Measurements from ENCODE around the gene WWOX.
A peak's percentile ranks its signal among the peaks of the same experiment; 100 is the strongest.

Gene WWOX

DNA sequence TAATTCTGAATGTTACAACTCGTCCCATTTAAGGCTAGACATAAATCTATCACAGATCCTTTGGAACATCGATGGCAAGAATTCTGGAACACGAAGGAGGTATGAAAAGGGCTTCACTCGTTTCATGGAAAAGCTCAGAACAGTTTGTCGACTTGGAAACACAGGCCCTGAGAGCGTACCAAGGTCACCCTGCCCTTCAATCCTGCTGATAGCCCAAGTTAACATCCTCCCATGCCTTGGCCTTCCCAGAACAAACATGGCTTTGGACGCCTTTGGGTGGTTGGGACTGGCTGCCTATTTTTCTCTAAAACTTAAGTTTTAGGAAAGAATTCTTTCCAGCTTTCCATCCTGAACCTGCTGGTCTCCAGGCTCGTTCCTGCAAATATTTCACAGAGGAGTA lies 1105.0 kb downstream of the WWOX start:
- DNase-seq = no peak
- H3K27ac ChIP-seq (ENCODE audit: insufficient read depth, low read length, poor library complexity, severe bottlenecking) = no peak overlapping the region
- H3K4me3 ChIP-seq (ENCODE audit: insufficient read depth, low read depth, low read length, poor library complexity, severe bottlenecking) = no peak overlapping the region
- no peaks in the 10 kb centered on the region for H3K9me3 ChIP-seq (ENCODE audit: control insufficient read depth, low read length)
- H3K27me3 ChIP-seq (replicated peaks; ENCODE audit: control insufficient read depth, insufficient read depth, low read length, poor library complexity, severe bottlenecking) = no peaks in the 10 kb centered on the region
- no peaks in the 10 kb centered on the region for H3K36me3 ChIP-seq (ENCODE audit: control insufficient read depth, insufficient read depth, low read length)
- H3K4me1 ChIP-seq (ENCODE audit: control insufficient read depth, insufficient read depth, low read length, poor library complexity, severe bottlenecking) = no peaks in the 10 kb centered on the region

DNA sequence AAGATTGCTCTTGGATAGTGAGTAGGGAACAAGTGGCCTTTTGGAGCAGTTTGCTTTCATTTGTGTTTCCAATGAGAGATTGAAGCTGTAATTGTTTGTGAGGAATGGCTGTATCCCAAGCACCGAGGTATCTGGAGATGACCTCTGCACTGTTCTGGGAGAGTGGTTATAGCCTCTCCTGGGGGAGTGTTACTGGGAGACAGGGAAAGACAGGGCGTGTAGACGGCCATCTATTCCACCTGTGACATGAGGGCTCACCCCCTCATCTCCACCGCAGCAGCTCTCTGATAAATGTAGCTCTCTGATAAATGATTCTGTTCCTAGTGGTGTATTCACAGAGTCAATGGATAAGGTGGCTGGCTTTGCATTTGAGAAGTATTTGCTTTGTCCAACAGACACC lies 1107.4 kb downstream of the WWOX start:
- no peak for DNase-seq
- Histone ChIP-seq H3K9me3 (ENCODE audit: control insufficient read depth, low read length) (no peaks in the 10 kb centered on the region), H3K36me3 (ENCODE audit: control insufficient read depth, insufficient read depth, low read length) (no peaks in the 10 kb centered on the region), H3K27ac (ENCODE audit: insufficient read depth, low read length, poor library complexity, severe bottlenecking) (no peak overlapping the region), H3K4me3 (ENCODE audit: insufficient read depth, low read depth, low read length, poor library complexity, severe bottlenecking) (no peak overlapping the region), H3K27me3 (replicated peaks; ENCODE audit: control insufficient read depth, insufficient read depth, low read length, poor library complexity, severe bottlenecking) (no peaks in the 10 kb centered on the region), H3K4me1 (ENCODE audit: control insufficient read depth, insufficient read depth, low read length, poor library complexity, severe bottlenecking) (no peaks in the 10 kb centered on the region)

DNA sequence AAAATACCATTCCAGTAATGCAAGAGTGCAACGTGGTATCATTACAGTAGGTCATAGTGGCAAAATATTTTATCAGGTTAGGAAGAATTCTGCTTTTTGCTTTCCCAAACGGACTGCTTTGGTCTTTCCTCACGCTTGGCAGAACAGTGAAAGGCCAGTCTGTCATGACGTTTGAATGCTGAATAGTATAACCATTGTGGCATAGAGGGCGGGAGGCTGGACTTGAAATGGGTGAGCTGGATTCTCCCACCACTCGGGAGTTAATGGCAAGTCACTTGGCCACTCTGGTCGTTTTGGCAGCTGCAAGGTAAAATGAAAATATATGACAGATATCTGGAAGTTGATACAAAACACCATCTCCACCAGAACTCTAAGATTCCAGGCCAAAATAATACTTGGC lies 1109.9 kb downstream of the WWOX start:
- H3K36me3 ChIP-seq (ENCODE audit: control insufficient read depth, insufficient read depth, low read length) = no peaks in the 10 kb centered on the region
- H3K27me3 ChIP-seq (replicated peaks; ENCODE audit: control insufficient read depth, insufficient read depth, low read length, poor library complexity, severe bottlenecking) = no peaks in the 10 kb centered on the region
- H3K27ac ChIP-seq (ENCODE audit: insufficient read depth, low read length, poor library complexity, severe bottlenecking) = no peak overlapping the region
- no peaks in the 10 kb centered on the region for H3K9me3 ChIP-seq (ENCODE audit: control insufficient read depth, low read length)
- H3K4me3 ChIP-seq (ENCODE audit: insufficient read depth, low read depth, low read length, poor library complexity, severe bottlenecking) = no peak overlapping the region
- no peak for DNase-seq
- H3K4me1 ChIP-seq (ENCODE audit: control insufficient read depth, insufficient read depth, low read length, poor library complexity, severe bottlenecking) = no peaks in the 10 kb centered on the region

DNA sequence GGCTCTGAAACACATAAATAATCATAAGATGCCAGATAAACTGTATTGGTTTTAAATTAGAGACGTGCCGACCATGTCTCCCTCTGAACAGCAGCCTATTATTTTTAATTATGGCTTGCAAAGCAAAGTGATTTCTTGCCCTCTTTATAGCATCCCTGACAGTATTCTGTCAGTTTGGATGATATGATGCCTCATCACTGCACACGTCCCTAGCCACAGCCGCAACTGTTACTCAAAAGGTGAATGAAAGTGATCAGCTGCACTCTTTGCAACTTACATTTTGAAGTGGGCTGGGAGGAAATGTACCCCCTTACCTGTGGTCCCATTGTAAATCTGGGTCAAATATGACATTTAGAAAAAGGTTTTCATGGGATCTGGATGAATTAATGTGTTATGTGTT lies 1111.2 kb downstream of the WWOX start:
- no peaks in the 10 kb centered on the region for H3K9me3 ChIP-seq (ENCODE audit: control insufficient read depth, low read length)
- no peak overlapping the region for H3K27ac ChIP-seq (ENCODE audit: insufficient read depth, low read length, poor library complexity, severe bottlenecking)
- H3K36me3 ChIP-seq (ENCODE audit: control insufficient read depth, insufficient read depth, low read length) = no peaks in the 10 kb centered on the region
- no peaks in the 10 kb centered on the region for H3K4me1 ChIP-seq (ENCODE audit: control insufficient read depth, insufficient read depth, low read length, poor library complexity, severe bottlenecking)
- no peaks in the 10 kb centered on the region for H3K27me3 ChIP-seq (replicated peaks; ENCODE audit: control insufficient read depth, insufficient read depth, low read length, poor library complexity, severe bottlenecking)
- H3K4me3 ChIP-seq (ENCODE audit: insufficient read depth, low read depth, low read length, poor library complexity, severe bottlenecking) = no peak overlapping the region
- no peak for DNase-seq

DNA sequence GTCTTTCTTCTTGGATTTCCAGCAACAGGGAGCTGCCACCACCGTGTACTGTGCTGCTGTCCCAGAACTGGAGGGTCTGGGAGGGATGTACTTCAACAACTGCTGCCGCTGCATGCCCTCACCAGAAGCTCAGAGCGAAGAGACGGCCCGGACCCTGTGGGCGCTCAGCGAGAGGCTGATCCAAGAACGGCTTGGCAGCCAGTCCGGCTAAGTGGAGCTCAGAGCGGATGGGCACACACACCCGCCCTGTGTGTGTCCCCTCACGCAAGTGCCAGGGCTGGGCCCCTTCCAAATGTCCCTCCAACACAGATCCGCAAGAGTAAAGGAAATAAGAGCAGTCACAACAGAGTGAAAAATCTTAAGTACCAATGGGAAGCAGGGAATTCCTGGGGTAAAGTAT lies 1112.1 kb downstream of the WWOX start:
- DNase-seq = no peak
- Histone ChIP-seq H3K36me3 (ENCODE audit: control insufficient read depth, insufficient read depth, low read length) (no peaks in the 10 kb centered on the region), H3K27ac (ENCODE audit: insufficient read depth, low read length, poor library complexity, severe bottlenecking) (no peak overlapping the region), H3K27me3 (replicated peaks; ENCODE audit: control insufficient read depth, insufficient read depth, low read length, poor library complexity, severe bottlenecking) (no peaks in the 10 kb centered on the region), H3K9me3 (ENCODE audit: control insufficient read depth, low read length) (no peaks in the 10 kb centered on the region), H3K4me1 (ENCODE audit: control insufficient read depth, insufficient read depth, low read length, poor library complexity, severe bottlenecking) (no peaks in the 10 kb centered on the region), H3K4me3 (ENCODE audit: insufficient read depth, low read depth, low read length, poor library complexity, severe bottlenecking) (no peak overlapping the region)

DNA sequence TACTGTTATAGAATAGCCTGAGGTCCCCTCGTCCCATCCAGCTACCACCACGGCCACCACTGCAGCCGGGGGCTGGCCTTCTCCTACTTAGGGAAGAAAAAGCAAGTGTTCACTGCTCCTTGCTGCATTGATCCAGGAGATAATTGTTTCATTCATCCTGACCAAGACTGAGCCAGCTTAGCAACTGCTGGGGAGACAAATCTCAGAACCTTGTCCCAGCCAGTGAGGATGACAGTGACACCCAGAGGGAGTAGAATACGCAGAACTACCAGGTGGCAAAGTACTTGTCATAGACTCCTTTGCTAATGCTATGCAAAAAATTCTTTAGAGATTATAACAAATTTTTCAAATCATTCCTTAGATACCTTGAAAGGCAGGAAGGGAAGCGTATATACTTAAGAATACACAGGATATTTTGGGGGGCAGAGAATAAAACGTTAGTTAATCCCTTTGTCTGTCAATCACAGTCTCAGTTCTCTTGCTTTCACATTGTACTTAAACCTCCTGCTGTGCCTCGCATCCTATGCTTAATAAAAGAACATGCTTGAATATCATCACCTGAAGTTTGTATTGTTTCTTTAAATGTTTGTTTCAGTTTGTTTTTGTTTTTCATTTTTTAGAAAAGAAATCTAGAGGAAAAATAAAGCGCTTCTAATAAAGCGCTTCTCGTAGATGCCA lies 1112.8 kb downstream of the WWOX start:
- no peak for DNase-seq
- H3K27me3 ChIP-seq (replicated peaks; ENCODE audit: control insufficient read depth, insufficient read depth, low read length, poor library complexity, severe bottlenecking) = no peaks in the 10 kb centered on the region
- H3K4me1 ChIP-seq (ENCODE audit: control insufficient read depth, insufficient read depth, low read length, poor library complexity, severe bottlenecking) = peaks cover 6% of the 10 kb centered on the region
- no peaks in the 10 kb centered on the region for H3K9me3 ChIP-seq (ENCODE audit: control insufficient read depth, low read length)
- H3K36me3 ChIP-seq (ENCODE audit: control insufficient read depth, insufficient read depth, low read length) = no peaks in the 10 kb centered on the region
- H3K27ac ChIP-seq (ENCODE audit: insufficient read depth, low read length, poor library complexity, severe bottlenecking) = no peak overlapping the region
- H3K4me3 ChIP-seq (ENCODE audit: insufficient read depth, low read depth, low read length, poor library complexity, severe bottlenecking) = no peak overlapping the region

DNA sequence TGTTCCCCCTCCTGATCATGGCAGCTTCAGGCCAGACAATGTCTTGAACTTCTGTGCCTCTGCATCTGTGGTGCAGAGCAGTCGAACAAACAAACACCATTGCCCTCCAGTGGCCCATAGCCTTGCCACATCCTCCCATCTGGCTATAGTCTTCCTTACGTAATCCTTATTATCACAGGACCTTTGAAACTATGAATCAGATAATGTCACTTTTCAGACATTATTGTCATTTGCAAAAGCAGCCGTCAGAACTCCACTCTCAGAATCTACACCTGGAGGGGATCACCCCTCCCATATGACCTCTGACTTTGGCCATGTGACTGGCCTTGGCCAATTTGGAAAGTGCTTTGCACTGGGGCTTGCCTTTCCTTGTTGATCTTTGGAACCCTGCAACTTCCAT lies 1113.8 kb downstream of the WWOX start:
- H3K27ac ChIP-seq (ENCODE audit: insufficient read depth, low read length, poor library complexity, severe bottlenecking) = no peak overlapping the region
- H3K9me3 ChIP-seq (ENCODE audit: control insufficient read depth, low read length) = no peaks in the 10 kb centered on the region
- DNase-seq = no peak
- H3K27me3 ChIP-seq (replicated peaks; ENCODE audit: control insufficient read depth, insufficient read depth, low read length, poor library complexity, severe bottlenecking) = no peaks in the 10 kb centered on the region
- peaks cover 10% of the 10 kb centered on the region for H3K4me1 ChIP-seq (ENCODE audit: control insufficient read depth, insufficient read depth, low read length, poor library complexity, severe bottlenecking)
- H3K36me3 ChIP-seq (ENCODE audit: control insufficient read depth, insufficient read depth, low read length) = no peaks in the 10 kb centered on the region
- H3K4me3 ChIP-seq (ENCODE audit: insufficient read depth, low read depth, low read length, poor library complexity, severe bottlenecking) = no peak overlapping the region

DNA sequence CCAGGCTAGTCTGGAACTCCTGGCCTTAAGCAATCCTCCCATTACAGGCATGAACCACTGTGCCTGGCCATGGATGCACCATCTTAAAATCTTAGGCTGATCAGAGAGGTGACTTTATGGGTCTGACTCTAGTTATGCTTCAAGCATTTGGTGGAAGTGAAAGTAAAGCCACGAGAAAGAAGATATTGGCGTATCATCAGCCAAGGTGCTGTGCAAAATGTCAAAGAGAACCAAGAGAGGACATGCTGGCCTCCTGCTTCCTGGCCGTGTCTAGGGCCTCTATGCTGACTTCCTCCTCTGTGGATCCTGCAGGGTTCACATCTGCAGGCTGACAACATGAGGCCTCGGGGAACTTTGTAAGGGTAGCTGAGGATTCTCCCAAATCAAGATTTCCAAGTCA lies 1115.8 kb downstream of the WWOX start:
- Histone ChIP-seq H3K4me3 (ENCODE audit: insufficient read depth, low read depth, low read length, poor library complexity, severe bottlenecking) (no peak overlapping the region), H3K9me3 (ENCODE audit: control insufficient read depth, low read length) (no peaks in the 10 kb centered on the region), H3K27ac (ENCODE audit: insufficient read depth, low read length, poor library complexity, severe bottlenecking) (no peak overlapping the region), H3K4me1 (ENCODE audit: control insufficient read depth, insufficient read depth, low read length, poor library complexity, severe bottlenecking) (peaks cover 10% of the 10 kb centered on the region), H3K36me3 (ENCODE audit: control insufficient read depth, insufficient read depth, low read length) (no peaks in the 10 kb centered on the region), H3K27me3 (replicated peaks; ENCODE audit: control insufficient read depth, insufficient read depth, low read length, poor library complexity, severe bottlenecking) (no peaks in the 10 kb centered on the region)
- no peak for DNase-seq

DNA sequence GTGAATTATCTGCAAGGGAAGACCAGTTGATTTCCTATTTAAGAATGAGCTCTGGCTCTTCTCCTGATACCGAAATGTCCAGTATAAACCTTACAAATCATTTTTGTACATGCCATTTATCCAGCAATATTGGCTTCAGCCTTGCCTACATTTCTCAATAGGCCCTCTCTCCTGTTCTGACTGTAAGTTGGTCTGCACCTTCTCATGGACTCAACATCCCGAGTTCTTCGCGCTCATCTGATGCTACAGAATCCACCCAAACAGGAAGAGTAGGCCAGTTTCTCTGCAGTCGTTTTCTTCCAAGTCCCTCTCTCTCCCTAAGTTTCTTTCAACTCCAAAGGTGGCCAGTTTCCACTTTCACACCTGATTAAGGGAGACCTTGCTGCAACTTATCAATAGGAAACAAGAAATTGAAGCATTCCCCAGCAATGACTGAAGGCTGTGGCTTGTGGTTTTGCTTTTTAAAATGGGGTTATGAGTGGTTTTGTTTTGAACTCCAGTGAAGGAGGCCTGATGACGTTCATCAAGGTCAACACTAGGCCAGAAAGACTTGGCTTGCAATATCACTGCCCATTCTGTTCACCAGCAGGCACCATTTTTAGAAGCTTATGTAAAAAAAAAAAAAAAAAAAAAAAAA lies 1118.0 kb downstream of the WWOX start:
- Histone ChIP-seq H3K9me3 (ENCODE audit: control insufficient read depth, low read length) (no peaks in the 10 kb centered on the region), H3K36me3 (ENCODE audit: control insufficient read depth, insufficient read depth, low read length) (no peaks in the 10 kb centered on the region), H3K4me1 (ENCODE audit: control insufficient read depth, insufficient read depth, low read length, poor library complexity, severe bottlenecking) (peaks cover 10% of the 10 kb centered on the region), H3K27ac (ENCODE audit: insufficient read depth, low read length, poor library complexity, severe bottlenecking) (no peak overlapping the region), H3K27me3 (replicated peaks; ENCODE audit: control insufficient read depth, insufficient read depth, low read length, poor library complexity, severe bottlenecking) (no peaks in the 10 kb centered on the region), H3K4me3 (ENCODE audit: insufficient read depth, low read depth, low read length, poor library complexity, severe bottlenecking) (no peak overlapping the region)
- DNase-seq = peak in 2 of 3 donors; percentile 2 to 6

DNA sequence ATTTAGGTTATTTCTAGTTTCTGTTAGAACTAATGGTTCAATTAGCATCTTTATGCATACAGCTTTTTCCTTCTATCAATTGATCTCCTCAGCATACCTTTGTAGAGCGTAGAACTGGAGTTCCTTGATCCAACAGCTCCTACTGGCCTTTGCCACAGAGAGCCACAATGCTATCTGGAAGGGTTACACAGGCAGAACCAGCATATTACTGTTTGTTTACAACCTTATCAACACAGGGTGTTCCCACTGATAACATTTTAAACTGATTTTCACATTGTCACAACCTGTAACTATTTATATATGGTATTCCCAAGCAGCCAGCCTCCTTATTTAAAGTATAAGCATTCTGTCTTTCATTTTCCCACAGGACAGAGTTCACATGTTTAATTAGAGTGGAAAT lies 1118.9 kb downstream of the WWOX start:
- H3K4me3 ChIP-seq (ENCODE audit: insufficient read depth, low read depth, low read length, poor library complexity, severe bottlenecking) = no peak overlapping the region
- H3K36me3 ChIP-seq (ENCODE audit: control insufficient read depth, insufficient read depth, low read length) = no peaks in the 10 kb centered on the region
- no peak overlapping the region for H3K27ac ChIP-seq (ENCODE audit: insufficient read depth, low read length, poor library complexity, severe bottlenecking)
- no peak for DNase-seq
- no peaks in the 10 kb centered on the region for H3K27me3 ChIP-seq (replicated peaks; ENCODE audit: control insufficient read depth, insufficient read depth, low read length, poor library complexity, severe bottlenecking)
- no peaks in the 10 kb centered on the region for H3K9me3 ChIP-seq (ENCODE audit: control insufficient read depth, low read length)
- H3K4me1 ChIP-seq (ENCODE audit: control insufficient read depth, insufficient read depth, low read length, poor library complexity, severe bottlenecking) = peaks cover 10% of the 10 kb centered on the region
